Ureter (tissue), 1 donor: ENCODE results near the gene ZNF195. TPM values are rescaled to one million over a fixed set of nuclear protein-coding genes. Genes with fewer than 3 reads are reported as not detected.
"Not testable (repeated sequence)": the region's sequence is repeated elsewhere in the genome, so short reads cannot be mapped to it uniquely, and the experiment has no call there.

Experiments
- DNase-seq: peaks from one replicate; pipeline ENCODE4 v3.0.0-alpha.2; 2020; ENCODE audit warnings: low spot score
- total RNA-seq: library from RNA; stranded (reverse); gene quantifications from one replicate; pipeline ENCODE4 v1.2.4, GENCODE V29; 2023
- donor health status: DM: yes; HTN: yes; CAD: no.

The ZNF195 gene
- 51.4 TPM for total RNA-seq

DNA sequence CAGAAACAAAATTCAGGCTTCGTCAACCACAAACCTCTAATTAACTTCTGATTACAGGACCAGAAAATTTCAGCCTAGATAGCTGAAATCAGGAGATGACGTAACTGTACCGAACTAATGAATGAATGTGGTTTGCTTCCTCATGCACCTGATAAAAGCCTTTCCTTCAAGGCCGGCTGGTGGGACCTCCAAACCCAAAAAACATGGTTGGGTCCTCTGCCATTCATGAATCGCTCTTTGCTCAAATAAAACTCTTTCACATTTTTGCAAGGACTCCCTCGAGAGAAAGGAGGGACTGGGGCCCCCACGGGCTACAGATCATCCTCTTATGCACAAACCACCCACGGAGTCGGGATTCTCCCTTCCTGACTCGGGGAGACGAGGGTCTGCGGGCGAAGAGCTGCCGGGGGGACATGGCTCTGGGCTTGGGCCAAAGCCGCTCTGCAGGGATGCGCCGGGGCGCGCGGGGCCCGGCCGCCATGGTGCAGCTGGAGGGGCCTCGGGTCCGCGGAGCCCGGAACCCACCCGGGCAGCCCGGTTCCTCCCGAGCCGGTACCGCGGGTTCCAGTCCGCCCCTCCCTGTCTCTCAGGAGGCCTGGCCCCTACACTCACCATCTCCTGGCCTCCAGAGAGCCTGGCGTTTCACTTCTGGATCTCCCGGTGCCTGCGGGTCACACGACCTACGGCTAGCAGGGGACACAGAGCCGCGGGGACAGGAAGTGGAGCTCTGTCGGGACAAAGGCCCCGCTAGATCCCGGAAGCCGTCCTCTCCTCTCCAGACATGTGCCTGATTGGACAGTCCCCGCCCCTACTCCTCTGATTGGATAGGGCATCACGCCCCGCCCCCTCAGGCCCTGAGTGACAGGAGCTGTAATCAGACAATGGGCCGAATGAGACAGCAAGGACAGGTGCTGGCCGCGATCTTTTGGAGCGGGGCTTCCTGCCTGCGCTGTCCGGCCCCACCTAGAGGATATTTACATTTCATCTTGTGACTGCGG lies at the start of gene ZNF195:
Gene ZNF195 (minus strand): TSS at position 721 of the 998 bp plus-strand sequence. CDS start 106 bp downstream, at position 615.
- peak; percentile 99 for DNase-seq

DNA sequence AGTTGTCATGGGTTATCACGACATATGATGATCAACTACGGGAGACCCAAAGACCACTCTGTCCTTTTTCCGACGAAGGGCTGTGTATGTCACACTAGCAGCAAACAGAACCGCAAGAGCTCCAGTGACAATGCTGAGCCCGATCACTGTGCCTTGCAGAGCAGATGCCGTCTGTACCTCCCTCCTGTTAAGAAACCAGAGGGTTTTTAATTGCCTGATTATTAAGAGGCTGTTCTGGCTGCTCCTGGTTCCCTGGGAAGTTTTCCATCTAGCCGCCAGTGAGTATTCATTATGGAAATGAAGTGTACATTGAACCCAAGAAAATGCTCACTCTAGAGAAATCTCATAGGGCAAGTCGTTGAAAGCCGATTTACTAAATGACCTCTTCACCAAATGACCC lies 49.1 kb upstream of the ZNF195 start:
- not testable (repeated sequence) for DNase-seq

DNA sequence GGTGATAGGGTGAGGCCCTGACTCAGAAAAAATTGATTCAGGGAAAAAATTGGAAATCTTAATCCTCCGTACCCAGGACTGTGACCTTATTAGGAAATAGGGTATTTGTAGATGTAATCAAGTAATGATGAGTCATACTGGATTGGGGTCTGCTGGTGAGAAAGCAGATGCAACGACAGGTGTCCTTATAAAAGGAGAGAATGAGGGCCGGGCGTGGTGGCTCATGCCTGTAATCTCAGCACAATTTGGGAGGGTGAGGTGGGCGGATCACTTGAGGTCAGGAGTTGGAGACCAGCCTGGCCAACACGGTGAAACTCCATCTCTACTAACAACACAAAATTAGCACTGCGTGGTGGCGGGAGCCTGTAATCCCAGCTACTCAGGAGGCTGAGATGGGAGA lies 47.6 kb upstream of the ZNF195 start:
- DNase-seq, result not testable (repeated sequence)

DNA sequence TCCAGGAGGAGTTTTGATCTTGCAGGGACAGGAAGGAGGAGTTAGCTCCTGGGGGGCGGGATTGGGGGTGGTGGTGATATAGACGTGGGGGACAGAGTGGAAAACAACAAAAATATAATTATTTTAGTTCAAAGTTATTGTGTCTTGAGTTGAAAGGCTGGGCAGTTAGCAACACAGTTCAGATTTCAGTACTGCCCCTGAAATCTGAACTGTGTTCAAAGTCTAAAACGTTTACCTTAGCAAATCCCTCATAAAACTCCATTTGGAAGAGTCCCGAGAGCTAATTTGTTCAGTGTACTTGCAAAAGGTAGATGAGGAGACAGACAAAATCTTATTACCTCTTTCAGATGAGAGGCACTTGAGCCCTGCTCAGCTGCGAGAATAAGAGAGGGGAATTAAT lies 45.0 kb upstream of the ZNF195 start:
- DNase-seq, result not testable (repeated sequence)

DNA sequence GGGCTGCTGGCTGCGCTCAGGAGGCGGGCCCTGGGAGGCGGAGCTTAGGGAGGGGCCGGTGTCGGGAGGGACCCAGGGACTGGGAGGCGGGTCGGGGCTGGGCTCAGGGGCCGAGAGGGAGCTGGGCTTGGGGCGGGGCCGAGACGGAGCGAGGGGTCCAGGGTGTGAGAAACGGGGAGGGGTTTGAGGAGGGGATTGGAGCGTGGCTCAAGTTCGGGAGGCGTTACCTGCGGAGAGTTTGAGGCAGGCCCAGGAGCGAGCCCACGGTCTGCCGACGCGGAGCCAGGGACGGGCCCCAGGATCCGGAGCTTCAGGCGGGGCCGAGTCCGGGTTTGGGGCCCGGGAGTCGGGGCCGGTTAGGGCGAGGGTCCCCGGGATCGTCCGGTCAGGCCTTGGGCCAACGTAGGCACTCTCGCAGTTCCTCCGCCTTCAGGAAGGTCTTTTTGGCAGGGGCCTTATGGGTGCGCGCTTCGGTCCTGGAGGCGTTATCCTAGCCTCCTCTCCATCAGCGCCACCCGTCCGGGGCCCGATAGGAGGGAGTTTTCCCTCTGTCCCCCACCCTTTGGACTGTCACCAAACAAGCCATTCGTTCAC lies 44.3 kb upstream of the ZNF195 start:
- not testable (repeated sequence) for DNase-seq

DNA sequence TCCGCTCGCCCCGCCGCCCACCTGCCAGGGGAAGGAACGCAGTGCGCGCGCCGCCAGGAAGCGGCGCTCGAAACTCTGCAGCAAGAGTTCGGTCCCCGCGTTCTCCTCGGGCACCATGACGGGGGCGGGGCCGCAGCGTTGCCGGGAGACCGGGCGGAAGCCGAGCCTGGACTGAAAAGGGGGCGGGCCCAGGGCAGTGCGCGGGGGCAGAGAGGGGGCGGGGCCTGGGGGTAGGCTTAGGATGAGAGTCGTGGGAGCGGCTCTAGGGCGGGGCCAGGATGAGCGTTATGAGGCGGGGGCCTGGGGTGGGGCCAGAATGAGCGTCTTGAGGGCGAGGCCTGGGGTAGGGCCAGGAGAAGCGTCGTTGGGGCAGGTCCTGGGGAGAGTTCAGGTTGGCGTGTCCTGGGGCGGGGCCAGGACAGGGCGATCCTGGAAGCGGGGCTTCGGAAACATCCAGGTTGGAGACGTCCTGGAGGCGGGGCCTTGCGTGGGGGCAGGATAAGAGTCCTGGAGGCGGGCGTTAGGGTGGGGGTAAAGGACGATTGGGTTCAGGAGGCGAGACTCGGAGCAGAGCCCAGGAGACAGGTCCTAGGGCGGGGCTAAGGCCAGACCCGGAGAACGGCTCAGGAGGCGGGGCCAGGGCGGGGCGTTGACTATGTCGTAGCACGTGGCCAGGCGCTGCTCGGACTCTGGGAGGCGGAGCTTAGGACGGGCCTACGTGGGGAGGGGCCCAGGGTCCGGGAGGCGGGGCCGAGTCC lies 43.6 kb upstream of the ZNF195 start:
- DNase-seq, result peak; percentile 100

DNA sequence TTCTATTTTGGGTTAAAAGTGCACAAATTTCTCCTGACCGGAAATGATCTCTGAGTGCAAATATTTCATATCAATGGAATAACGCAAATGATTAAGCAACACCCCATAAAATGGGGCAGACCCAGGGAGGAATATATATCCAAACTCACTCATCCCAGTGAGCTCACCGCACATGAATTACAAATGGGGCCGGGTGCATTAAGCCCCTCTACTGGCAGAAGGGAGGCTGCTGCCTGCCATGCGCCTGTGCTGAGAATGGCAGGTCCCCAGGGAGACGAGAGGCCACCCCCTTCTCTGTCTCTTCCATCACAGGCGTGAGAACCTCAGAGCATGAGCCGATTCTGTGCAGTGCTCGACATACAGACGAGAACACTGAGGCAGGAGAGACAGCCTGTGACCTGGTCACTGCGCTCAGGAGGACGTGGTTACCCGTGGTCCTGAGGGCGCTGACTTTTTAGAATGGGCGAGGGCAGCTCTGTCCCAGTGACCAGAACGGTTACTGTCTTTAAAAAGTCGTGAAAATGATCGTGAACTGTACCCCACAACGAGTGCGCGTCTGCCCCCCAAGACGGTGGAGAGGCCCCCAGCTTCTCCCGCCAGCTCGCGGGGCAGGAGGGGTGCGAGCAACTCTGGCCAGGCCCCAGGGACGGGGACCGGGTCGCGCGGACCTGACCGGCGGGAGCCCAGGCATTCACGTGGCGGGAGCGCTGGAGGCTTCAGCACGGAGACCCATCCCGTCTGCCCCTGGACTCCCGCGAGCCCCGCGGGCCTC lies 42.8 kb upstream of the ZNF195 start:
- not testable (repeated sequence) for DNase-seq

DNA sequence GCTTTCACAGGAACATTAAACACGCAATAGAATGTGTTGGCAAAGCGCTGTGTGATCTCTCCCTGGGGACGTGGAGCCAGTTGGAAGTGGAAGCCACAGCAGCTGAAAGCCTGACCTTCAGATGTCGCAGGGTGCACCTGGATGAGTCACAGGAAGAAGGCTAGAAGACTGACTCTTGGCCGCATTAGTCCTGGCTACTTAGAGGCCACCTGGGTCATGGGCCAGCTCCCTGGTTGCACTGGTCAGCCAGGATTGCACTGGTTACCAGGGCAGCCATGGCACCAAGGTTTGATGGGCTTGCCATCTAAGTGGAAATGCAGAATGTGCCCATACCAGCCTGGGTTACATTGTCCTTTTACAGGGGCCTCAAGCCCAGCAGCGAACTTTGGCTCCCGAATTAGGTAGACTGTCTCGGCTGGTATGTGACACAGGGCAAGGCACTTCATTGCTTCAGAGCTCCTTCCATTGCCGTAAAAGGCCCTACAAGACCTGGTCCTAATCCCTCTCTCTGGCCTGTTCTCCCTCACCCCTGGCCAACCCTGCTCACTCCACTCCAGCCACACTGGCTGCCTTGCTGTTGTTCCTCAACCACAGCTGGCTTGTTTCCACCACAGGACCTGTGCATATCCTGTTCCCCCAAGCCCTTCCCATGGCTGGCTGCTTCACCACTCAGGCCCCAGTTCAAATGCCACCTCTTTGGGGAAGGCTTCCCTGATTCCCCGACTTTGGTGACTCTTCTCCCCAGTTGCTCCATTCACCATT lies 41.5 kb upstream of the ZNF195 start:
- not testable (repeated sequence) for DNase-seq

DNA sequence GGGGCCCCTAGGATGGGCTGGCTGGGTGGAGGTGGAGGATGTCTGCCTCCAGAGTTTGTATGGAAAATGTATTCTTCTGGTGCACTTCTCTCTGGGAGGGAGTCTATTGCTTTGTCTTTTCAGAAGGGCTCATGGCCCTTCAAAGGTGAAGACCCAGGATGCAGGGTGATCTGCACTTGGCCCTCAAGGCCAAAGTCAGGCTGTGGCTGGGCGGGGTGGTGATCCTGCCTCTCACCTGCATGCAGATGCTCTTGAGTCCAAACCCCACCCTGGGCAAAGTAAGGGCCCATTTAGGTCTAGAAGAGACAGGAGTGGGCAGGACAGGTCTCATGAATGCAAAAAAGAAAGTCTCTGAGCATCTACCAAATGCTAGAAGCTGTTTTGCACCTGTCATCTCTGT lies 40.5 kb upstream of the ZNF195 start:
- DNase-seq, result not testable (repeated sequence)

DNA sequence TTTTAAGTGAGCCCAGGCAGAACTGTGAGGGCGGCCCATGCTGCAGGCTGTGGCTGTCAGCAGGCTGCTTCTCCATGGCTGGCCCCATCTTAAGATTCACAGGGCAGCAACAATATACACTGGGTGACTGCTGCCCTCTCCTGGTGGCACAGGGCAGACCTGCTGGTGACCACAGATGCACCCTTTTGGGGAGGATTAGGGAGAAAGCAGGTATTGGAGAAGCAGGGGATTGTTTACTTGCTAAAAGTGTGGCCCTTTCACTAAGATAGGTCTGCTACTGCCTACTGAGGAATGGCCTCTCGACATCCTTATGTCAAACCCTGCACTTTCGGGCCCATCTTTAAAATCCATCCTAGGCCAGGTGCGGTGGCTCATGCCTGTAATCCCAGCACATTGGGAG lies 38.1 kb upstream of the ZNF195 start:
- not testable (repeated sequence) for DNase-seq

DNA sequence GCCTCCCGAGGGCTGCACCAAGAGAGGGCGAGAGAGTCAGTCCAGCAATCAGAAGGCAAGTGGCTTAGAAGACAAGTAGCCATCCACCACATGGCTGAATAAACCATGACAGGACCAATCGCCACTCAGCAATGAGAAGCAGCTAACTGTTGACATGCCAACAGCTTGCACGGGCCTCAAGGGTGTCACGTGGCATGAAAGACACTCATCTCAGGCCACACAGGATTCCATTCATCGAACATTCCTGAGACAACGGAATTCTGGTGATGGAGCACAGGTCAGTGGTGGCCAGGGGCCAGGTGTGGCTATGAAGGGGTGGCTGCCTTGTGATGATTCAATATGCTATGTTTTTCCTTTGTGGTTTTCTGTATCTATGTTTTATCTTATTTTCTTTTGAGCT lies 36.4 kb upstream of the ZNF195 start:
- DNase-seq, result not testable (repeated sequence)

DNA sequence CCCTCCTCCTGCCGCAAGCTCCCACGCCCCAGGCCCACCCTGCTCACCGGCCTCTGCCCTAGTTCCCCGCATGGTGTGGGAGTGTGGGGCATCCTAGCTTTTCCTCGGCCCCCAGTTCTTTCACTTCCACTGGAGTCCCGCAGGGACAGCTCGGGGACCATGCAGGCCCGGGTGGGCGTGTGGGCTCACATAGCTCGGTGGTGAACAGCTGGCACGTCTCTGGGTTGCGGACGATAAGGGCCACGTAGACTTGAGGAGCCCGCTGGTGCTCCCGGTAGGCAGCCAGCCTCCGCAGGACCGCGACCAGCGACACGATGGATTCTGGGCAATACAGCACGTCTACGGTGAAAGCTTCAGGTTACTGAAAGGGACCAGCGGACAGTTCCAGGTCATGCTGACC lies 34.7 kb upstream of the ZNF195 start:
- not testable (repeated sequence) for DNase-seq

DNA sequence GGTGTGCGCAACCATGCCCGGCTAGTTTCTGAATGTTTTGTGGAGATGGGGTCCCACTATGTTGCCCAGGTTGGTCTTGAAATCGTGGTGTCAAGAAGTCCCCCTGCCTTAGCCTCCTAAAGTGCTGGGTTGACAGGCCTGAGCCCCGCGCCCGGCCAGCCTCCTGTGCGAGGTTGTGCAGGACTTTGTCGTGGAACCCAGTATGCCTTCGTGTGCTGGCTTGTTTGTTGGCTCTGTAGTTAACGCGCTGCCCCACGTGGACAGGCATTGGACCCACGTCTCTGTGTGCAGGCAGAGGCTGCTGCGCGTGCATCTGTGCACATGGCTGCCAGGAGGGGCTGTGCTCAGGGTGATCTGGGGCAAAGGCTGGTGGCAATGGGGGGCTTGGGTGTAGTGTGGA lies 33.9 kb upstream of the ZNF195 start:
- no peak for DNase-seq

DNA sequence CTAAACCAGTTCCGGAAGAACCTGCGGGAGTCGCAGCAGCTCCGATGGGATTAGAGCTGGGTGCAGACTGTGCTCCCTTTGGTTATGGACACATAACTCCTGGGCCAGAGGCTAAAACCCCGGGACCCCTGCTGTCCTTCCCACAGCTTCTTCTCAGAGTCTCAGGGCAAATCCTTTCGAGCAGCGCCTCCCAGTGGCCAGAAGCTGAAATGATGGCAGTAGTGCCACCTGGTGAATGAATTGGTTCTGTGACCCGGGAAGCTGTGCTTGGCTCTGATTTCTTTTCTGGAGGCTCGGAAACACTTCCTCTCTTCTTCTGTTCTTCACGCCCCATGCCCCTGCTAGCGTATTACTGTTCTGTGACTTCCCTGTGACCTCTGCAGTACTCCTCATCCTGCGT lies 29.8 kb upstream of the ZNF195 start:
- peak; percentile 78 for DNase-seq

DNA sequence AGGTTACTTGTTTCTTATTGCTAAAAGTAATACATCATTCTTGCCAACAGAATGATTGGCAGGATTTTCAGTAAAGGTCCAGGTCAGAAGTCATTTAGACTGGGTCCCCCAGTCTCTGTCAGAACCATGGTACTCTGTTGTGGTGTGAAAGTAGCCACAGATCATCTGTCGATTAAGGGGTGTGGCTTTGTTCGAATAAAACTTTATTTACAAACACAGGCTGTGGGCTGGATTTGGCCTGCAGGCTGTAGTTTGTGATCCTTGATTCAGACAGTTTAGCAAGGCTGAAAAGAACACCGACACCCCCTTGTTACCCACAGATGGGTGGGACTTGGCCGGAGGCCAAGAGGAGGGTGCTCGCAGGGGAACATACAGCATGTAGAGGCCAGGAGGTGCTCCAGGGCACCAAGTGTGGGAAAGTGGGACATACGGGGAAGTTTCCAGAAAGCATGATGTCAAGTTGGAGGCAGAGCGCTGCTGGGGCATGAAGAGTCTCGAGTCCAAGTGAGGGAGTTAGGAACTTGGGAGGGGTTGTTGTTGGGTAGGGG lies 29.2 kb upstream of the ZNF195 start:
- DNase-seq, result not testable (repeated sequence)

DNA sequence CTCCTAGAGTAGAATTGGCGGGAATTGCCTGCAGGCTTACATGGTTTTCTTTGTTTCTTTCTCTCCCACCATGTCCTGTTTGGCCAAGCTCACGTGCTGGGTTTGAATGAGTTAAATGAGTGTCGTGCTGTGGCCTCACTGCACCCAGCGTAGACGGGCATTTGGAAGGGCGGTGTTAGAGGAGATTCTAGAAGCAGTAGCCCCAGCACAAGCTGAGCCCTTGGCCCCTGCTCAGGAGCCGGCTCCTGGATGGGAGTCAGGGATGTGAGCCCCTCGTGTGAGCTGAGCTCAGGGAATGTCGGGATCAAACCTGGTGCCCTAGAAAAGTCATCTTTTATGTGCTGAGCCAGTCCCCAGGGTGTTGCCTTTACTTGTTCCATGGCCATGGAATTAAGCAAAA lies 28.0 kb upstream of the ZNF195 start:
- DNase-seq, result not testable (repeated sequence)

DNA sequence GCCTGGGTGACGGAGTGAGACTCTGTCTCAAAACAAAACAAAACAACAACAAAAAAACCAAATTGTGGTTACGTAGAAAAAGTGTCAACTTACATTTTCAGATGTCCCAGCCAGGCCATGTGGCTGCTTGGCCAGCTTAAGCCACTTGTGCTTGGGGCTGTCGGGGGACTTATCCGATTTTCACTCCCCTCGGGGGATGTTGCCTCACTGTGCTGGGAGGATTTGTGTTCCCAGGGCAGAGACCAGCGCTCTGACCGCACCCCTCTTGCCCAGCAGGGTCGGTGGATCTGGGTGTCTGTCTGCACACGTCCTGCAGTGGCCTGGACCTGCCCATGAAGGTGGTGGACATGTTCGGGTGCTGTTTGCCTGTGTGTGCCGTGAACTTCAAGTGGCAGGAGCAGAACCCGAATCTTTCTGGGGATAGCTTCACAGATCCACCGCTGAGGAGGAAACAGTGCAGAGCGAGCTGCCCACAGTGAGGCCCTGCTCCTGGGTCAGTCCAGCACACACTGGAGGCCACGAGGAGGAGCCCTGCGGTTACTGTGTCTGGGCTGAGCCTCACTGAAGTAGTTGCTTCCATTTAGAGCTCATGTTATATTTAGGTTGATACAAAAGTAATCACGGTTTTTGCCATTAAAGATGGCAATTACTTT lies 27.4 kb upstream of the ZNF195 start:
- not testable (repeated sequence) for DNase-seq

DNA sequence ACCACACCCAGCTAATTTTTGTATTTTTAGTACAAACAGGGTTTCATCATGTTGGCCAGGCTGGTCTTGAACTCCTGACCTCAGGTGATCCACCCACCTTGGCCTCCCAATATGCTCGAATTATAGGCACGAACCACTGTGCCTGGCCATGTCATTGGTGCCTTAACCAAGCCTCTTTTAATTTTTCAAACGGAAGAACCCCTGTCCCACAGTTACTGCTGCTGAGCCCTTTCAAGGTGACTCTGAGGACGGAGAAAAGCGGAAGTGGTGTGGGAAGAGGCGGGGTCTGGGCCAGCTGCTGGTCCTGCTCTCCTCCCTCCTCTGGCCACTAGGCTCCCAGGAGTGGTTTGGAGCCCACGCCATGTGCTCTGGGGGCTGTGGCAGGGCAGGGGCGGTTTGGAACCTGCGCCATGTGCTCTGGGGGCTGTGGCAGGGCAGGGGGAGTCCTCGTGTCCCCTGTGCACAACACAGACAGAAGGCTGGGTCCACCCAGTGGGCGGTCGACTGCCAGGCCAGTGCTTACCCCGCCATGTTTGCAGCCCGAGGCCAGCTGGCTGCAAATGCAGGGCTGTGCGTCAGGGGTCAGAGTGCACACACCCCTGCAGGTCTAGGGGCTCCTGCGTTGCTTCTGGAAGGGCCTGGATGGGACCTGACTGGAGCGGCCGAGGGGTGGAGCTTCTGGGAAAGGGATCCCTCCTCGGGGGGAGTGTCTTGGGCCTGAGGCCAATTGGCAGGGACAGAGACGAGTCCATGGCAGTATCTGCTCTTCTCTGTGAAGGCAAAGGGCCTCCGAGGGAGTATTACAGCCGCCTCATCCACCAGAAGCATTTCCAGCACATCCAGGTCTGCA lies 25.4 kb upstream of the ZNF195 start:
- peak; percentile 68 for DNase-seq

DNA sequence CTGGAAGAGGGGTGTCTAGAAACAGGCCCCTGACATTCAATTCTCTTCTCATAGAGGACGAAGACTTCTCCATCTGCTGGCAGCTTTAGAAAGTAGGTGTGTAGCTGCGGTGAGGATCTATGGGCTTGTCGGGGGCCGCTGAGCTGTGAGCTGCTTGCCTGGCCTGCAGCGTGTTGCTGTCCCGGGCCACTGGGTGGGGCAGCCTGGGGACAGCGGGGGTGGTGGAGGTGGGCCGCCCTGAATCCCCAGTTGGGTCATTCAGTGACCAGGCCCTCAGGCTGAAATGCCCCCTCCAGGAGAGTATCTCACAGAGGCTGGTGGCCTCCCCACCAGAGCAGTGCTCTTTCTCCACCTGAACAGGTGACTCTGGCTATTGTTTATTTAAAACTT lies 23.9 kb upstream of the ZNF195 start:
- DNase-seq, result not testable (repeated sequence)
